Femur (tissue), 1 donor: ENCODE data around the gene POLR1C.
A peak's percentile ranks its signal among the peaks of the same experiment; 100 is the strongest.
"Not testable (repeated sequence)": the region's sequence is repeated elsewhere in the genome, so short reads cannot be mapped to it uniquely, and the experiment has no call there.

ENCODE experiments used
- DNase-seq: peaks from one replicate; pipeline ENCODE4 v3.0.0-alpha.2; 2017

The POLR1C gene

GRCh38 chr6:43493833-43494232 is 23.1 kb upstream of the POLR1C start:
- no peak for DNase-seq

GRCh38 chr6:43494321-43494720 is 22.6 kb upstream of the POLR1C start:
- no peak for DNase-seq

- DNase-seq: no peak
Measured at GRCh38 chr6:43494766-43495165, 22.1 kb upstream of the POLR1C start.

- DNase-seq: no peak
Measured at GRCh38 chr6:43495409-43495941, 21.4 kb upstream of the POLR1C start.

GRCh38 chr6:43496370-43497128 is 20.3 kb upstream of the POLR1C start:
- DNase-seq: no peak

- DNase-seq: no peak
Measured at GRCh38 chr6:43497129-43497396, 19.8 kb upstream of the POLR1C start.

GRCh38 chr6:43497689-43498088 is 19.2 kb upstream of the POLR1C start:
- DNase-seq: no peak

- not testable (repeated sequence) for DNase-seq
Measured at GRCh38 chr6:43498291-43498690, 18.6 kb upstream of the POLR1C start.

GRCh38 chr6:43499028-43499815 is 17.7 kb upstream of the POLR1C start:
- no peak for DNase-seq

- DNase-seq: no peak
Measured at GRCh38 chr6:43500921-43501320, 16.0 kb upstream of the POLR1C start.

- no peak for DNase-seq
Measured at GRCh38 chr6:43502666-43503065, 14.2 kb upstream of the POLR1C start.

- no peak for DNase-seq
Measured at GRCh38 chr6:43503443-43503842, 13.4 kb upstream of the POLR1C start.

- no peak for DNase-seq
Measured at GRCh38 chr6:43504756-43505593, 11.9 kb upstream of the POLR1C start.

GRCh38 chr6:43505718-43506117 is 11.2 kb upstream of the POLR1C start:
- DNase-seq: no peak

GRCh38 chr6:43506171-43506570 is 10.7 kb upstream of the POLR1C start:
- DNase-seq: no peak

GRCh38 chr6:43506667-43507471 is 10.0 kb upstream of the POLR1C start:
- peak; percentile 88 for DNase-seq

- no peak for DNase-seq
Measured at GRCh38 chr6:43508481-43509141, 8.3 kb upstream of the POLR1C start.

- DNase-seq: no peak
Measured at GRCh38 chr6:43509142-43509983, 7.5 kb upstream of the POLR1C start.

GRCh38 chr6:43509984-43510826 is 6.7 kb upstream of the POLR1C start, which contains the start of gene LRRC73:
TSS of gene LRRC73 (minus strand) at chr6:43510346. CDS start at chr6:43509785, 561 bp downstream.
- peak; percentile 91 for DNase-seq

GRCh38 chr6:43510827-43511163 is 6.1 kb upstream of the POLR1C start:
- no peak for DNase-seq
